Hepatic stellate cell (primary cell): ENCODE measurements around the gene POLR3E.
"Not testable (repeated sequence)": the region's sequence is repeated elsewhere in the genome, so short reads cannot be mapped to it uniquely, and the experiment has no call there.

Experiments used
- DNase-seq: peaks from one replicate; pipeline ENCODE4 v3.0.0; 2011; ENCODE audit warnings: low spot score

The POLR3E gene

DNA sequence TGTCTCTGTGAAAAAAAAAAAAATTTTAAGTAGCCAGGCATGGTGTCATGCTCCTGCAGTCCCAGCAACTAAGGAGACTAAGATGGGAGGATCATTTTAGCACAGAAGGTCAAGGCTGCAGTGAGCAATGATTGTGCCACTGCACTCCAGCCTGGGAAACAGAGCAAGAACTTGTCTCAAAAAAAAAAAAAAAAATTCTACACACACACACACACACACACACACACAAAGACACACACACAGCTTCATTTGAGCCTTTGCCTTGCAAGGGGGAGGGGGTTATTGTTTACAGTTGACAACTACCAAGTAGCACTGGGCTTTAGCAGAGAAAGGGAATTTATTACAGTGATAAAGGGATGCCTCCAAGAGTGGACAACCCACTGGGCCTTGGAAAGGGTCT is 4.9 kb upstream of the POLR3E start:
- no peak for DNase-seq

DNA sequence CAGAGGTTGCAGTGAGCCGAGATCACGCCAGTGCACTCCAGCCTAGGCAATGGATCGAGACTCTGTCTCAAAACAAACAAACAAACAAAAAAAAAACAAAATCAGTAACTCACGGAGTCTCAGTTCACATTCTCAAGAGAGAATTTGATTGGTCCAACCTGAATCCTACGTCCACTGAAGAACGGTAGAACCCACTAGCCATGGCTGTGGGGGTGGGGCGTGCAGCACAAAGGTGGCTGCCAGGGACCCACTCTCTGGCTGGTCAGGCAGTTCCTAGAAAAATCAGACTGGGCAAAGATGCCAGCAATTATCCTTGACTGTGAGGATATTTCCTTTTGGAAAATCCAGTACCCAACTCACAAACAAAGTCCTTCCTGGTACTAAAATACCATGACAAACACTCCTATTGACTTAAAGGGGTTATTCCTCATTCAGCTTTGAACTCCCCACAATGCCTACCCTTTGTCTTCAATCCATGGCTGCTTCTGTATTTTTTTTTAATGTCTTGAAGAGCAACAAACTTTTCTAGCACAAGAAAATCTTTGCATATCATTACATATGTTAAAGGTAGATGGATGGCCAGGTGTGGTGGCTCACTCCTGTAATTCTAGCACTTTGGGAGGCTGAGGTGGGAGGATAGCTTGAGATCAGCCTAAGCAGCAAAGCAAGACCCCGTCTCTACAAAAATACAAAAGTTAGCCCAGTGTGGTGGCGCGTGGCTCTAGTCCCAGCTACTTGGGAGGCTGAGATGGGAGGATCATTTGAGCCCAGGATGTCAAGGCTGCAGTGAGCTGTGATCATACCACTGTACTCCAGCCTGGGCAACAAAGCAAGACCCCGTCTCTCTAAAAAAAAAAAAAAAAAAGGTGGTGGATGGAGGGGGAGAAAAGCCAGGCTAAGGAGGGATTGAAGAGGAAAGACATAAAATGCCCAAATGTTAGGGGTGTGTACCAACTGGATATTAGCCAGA is 3.8 kb upstream of the POLR3E start:
- DNase-seq = no peak

- no peak for DNase-seq
These were observed 740 bp upstream of the POLR3E start for GRCh38 chr16:22296225-22297113.

DNA sequence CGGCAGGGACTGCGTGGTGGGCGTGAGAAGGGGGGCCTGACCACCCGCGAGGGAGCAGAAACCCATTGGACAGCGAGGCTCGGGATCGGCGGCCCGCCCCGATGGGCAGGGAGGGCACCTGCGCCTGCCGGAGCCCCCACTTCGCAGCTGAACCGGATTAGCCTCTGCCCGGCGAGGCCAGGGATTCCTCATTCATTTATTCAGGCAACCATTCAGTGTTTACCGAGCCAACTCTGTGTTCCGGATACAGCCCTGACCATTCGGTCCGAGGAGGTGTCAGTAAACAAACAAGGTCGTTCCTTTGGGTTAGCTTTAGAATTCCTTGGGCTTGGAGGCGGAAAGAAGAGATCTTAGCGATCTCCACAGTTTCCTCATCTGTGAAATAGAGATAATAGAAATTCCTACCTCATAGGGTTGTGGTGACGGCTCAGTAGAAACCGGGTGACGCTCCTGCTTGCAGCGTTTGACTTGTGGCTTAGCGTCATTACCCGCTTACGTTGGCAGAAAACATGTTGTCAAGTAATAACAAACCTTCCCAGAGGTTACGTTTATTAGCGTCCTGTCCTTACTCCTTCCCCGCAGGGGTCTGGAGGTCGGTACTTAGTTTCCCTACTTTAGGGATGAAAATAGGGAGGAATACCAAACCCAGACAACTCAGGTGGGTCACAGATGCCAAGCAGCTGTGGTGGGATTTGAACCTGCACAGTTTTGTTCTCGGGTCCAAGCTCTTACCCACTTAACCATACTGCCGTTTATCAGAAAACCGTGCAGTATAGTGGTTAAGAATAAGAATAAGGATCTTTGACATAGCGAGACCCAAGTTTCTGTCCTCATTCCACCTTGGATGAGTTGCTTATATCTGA is 893 bp downstream of the POLR3E start:
- peak; percentile 90 for DNase-seq

DNA sequence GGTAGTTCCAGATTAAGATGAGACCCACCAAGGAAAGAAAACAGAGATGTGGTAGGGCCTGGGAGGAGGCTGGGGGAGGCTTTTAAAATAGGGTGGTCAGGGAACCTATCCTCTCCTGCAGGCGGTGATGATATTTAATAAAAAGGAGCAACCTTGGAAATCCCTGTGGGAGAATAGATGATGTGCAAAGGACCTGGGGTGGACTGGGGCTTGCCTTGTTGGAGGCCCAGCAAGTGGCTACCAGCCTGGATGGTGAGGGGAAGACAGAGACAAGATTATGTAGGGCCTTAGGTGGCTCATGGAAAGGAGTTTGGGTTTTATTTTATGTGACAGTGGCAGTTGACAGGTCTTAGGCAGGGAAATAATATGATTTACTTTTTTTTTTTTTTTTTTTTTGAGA is 1.8 kb downstream of the POLR3E start:
- no peak for DNase-seq

GRCh38 chr16:22300427-22301071 is 3.3 kb downstream of the POLR3E start:
- DNase-seq = peak; percentile 84

- DNase-seq = not testable (repeated sequence)
These were observed 4.2 kb downstream of the POLR3E start for GRCh38 chr16:22301423-22301822.

DNA sequence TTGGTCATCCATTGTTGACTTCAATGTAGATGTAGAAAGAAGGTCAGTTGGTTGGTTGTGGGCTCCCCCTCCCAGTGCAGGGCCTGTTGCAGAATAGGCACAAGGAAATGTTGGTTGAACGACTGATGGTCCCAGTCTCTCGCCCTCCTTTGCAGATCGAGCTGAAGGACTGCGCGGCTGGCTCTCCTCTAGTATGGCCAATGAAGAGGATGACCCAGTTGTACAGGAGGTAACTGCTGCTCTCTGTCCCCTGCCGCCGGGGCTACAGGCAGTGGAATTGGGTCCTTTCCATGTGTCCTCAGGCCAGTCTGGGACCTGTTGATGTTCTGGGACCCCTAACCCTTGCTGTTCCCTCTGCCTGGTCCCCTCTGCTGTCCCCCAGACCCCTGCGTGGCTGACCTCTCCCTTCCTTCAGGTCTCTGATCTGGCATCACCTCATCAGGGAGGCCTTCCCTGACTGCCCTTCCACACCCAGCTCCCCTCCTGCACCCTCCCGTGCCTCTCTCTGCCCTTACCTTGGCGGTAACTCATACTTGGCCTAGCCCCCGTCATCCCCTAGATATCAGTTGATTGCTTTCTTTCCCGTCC is 5.7 kb downstream of the POLR3E start:
- DNase-seq = no peak

- DNase-seq = no peak
These were observed 7.2 kb downstream of the POLR3E start for GRCh38 chr16:22304411-22304810.

DNA sequence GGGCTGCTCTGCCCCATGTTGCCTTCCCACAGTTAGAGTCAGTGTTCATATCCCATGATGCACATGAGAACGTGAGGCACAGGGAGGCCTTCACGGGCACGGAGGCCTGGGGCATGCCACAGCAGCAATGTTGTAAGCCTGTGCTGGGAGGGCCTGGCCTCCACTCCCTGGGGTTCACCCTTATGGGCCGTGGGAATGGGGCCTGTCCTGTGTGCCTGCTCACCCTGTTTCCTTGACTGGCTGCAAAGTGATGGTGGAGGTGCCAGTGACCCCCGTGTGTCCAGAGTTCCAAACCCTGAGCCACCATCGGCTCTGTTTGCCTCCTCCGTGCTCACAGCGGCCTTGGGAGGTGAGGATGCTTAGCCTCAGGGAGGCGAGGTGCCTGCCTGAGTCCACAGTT is 9.6 kb downstream of the POLR3E start:
- no peak for DNase-seq

GRCh38 chr16:22307838-22308237 is 10.6 kb downstream of the POLR3E start:
- DNase-seq = no peak

- no peak for DNase-seq
These were observed 11.8 kb downstream of the POLR3E start for GRCh38 chr16:22308824-22309520.

- DNase-seq = no peak
These were observed 14.3 kb downstream of the POLR3E start for GRCh38 chr16:22311520-22311919.

DNA sequence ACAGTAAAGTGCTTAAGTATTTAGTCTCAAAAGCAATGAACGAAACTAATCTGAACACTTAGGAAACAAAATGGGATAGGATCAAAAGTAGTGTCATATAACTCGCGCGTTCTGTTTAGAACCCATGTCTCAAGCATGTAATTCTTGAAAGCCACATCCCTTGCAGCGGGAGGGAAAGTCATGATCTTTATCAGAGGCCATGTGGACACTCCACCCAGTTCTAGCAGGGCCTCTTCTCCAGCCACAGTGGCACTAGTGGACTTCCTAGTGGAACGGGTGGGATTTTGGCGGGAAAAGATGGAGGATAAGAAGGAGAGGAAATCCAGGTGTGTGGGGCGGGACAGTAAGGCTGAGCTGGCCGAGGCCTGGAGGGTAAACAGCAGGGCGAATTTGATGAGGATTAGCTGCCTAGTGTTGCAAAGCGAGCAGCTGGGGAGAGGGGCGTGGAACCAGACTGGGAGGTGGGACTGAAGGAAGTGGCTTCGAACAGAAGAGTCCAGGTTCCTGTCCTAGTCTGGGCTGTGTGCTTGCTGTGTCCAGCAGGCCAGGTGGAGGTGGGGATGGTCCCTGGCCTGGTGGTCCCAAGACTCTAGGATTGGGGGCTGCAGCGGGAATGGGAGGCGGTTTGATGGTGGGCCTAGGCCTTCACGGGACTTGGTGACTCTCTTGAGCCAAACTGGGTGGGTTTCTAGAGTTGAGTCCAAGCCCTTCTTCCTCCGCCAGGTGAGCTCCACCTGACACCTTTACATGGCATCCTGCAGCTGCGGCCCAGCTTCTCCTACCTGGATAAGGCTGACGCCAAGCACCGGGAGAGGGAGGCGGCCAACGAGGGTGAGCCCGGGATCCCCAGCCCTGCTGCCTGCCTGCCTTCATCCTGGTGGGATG is 15.9 kb downstream of the POLR3E start:
- no peak for DNase-seq

- DNase-seq = no peak
These were observed 16.8 kb downstream of the POLR3E start for GRCh38 chr16:22313876-22314470.

DNA sequence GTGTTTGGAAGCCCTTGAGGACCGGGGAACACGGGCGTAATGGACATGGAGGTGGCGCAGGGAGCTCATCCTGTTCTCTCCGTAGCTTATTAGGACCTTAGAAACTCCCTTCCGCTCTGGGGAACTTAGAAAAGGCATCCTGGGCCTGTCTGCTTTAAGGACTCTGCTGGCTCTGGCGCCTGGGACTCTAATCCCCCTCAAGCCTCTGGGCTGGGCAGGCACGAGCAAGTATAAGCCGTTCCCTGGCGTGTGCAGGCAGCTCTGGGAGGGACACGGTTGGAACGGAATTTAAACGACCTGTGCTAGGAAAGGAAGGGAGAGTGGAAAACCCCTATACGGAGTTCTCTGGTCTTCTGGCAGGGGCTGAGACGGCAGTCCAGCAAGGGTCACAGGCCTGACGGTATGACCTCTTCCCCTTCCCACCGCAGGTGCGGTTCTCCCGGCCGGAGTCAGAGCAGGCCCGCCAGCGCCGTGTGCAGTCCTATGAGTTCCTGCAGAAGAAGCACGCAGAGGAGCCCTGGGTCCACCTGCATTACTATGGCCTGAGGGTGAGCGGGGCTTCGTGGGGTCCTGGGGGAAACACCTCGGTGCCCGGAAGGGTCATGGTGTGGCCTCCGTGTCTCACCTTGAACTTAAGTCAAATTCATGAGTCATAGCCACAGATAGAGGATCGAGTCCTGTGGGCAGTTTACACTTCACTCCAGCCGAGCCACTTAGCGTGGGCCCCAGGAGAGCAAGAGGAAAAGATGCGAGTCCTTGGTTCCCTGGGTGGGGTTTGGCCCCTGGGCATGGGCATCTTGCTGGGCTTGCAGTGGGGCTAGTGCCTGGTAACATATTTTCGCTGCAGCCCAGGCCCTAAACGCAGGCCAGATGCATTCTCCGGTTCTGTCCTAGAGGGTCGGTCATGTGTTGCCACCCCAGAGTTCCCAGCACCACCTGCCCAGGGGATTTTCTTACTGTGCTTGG is 17.7 kb downstream of the POLR3E start:
- no peak for DNase-seq

- DNase-seq = no peak
These were observed 18.8 kb downstream of the POLR3E start for GRCh38 chr16:22315979-22316378.

DNA sequence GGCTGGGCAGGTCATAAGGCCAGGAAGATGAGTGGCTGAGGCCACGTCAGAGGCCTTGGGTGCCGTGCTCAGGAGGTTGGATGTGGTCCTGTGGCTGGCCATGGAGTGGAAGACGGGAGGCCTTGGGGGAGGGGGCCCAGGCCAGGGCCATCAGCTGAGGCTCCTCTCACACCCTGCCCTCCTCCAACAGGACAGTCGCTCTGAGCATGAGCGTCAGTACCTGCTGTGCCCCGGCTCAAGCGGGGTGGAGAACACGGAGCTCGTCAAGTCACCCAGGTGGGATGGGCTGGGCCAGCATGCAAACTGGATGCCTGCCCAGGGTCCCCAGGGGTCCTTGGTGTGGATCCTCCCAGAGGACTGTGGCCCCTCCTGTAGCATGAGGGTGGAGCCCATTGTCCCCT is 19.2 kb downstream of the POLR3E start:
- DNase-seq = no peak
